Measurements from ENCODE around the gene NEK1.

GRCh38 chr4:169658975-169659715, 46.8 kb upstream of the NEK1 start:
- TF ChIP-seq EZH2phosphoT487 (IDR thresholded peaks at IDR 0.05; ENCODE audit: insufficient read depth, low read depth), result no peak
- TF ChIP-seq EZH2 (IDR thresholded peaks at IDR 0.05; ENCODE audit: insufficient read depth, poor library complexity, severe bottlenecking), result no peak
